GM10248 (cell line): ENCODE data around the gene KRT82.

Experiments
- CTCF ChIA-PET: fragments of 300-600 bp; sonication (Branson Sonifier 250); formaldehyde crosslinking; extraction: SDS; loops from one replicate; lab custom pipeline; 2021; ENCODE audit warnings: antibody characterized with exemption; lab: Yijun Ruan, JAX
- POLR2A ChIA-PET: fragments of 350-650 bp; sonication (Branson Sonifier 250); formaldehyde crosslinking; extraction: SDS; loops from one replicate; lab custom pipeline; 2020; ENCODE audit warnings: antibody characterized with exemption; lab: Yijun Ruan, JAX
- DNase-seq: peaks from one replicate; pipeline ENCODE4 v3.0.0; 2012; ENCODE audit errors: extremely low spot score
- CTCF ChIP-seq: IDR thresholded peaks from 2 replicates; pipeline ENCODE4 v1.5.1; 2012; ENCODE audit warnings: mild to moderate bottlenecking, low read depth; ENCODE audit errors: extremely low read depth, missing control alignments, control extremely low read depth

The KRT82 gene

GRCh38 chr12:52360106-52360662 is 46.0 kb downstream of the KRT82 start:
- CTCF ChIA-PET: interaction anchor here (0.9 to 2.1 kb wide), 4 partner anchors 12 to 620 kb away, joined by 3 to 9 read pairs (median 5); no protein-coding TSS in a partner anchor
- POLR2A ChIA-PET: no interaction called here
- no peak for TF ChIP-seq CTCF
- no peak for DNase-seq

- CTCF ChIA-PET: interaction anchor here (0.9 to 1.5 kb wide), 3 partner anchors 13 to 520 kb away, joined by 3 read pairs; no protein-coding TSS in a partner anchor
- POLR2A ChIA-PET: no interaction called here
- DNase-seq: no peak
- no peak for TF ChIP-seq CTCF
These were observed 46.5 kb downstream of the KRT82 start for GRCh38 chr12:52359621-52360061.

- ChIA-PET CTCF (interaction anchor here (0.9 to 1.7 kb wide), 3 partner anchors 12 to 521 kb away, joined by 3 to 5 read pairs (median 3); no protein-coding TSS in a partner anchor), POLR2A (no interaction called here)
- no peak for TF ChIP-seq CTCF
- DNase-seq: peak; percentile 69
These were observed 47.4 kb downstream of the KRT82 start for GRCh38 chr12:52358575-52359350.

GRCh38 chr12:52356762-52357580 is 49.2 kb downstream of the KRT82 start:
- no peak for DNase-seq
- ChIA-PET POLR2A (no interaction called here), CTCF (no interaction called here)
- TF ChIP-seq CTCF: no peak

- POLR2A ChIA-PET: no interaction called here
- no peak for TF ChIP-seq CTCF
- DNase-seq: no peak
- CTCF ChIA-PET: no interaction called here
These were observed 49.9 kb downstream of the KRT82 start for GRCh38 chr12:52356031-52356761.
